H1 (cell line): Measurements from ENCODE around the gene TRAF4. TPM values are rescaled to one million over a fixed set of nuclear protein-coding genes. Genes with fewer than 3 reads are reported as not detected.
A peak's percentile ranks its signal among the peaks of the same experiment; 100 is the strongest.
"Not testable (repeated sequence)": the region's sequence is repeated elsewhere in the genome, so short reads cannot be mapped to it uniquely, and the experiment has no call there.

Experiments
- CTCF ChIA-PET: fragments of 300-600 bp; sonication (Branson Sonifier 250); formaldehyde crosslinking; loops from one replicate; lab custom pipeline; 2021; ENCODE audit not compliant: partially characterized antibody; lab: Charles Lee
- POLR2A ChIA-PET: fragments of 300-600 bp; sonication (Branson Sonifier 250); formaldehyde crosslinking; loops from one replicate; lab custom pipeline; 2021; ENCODE audit warnings: inconsistent platforms; ENCODE audit not compliant: partially characterized antibody; lab: Charles Lee
- DNase-seq, 2 experiments: peaks; one replicate each; pipeline versions ENCODE4 v3.0.0 to v3.0.0-alpha.2; 2010 to 2022; ENCODE audit warnings: low spot score in 2 of 2, low read depth in 1 of 2, mixed read lengths in 1 of 2
- FAIRE-seq: peaks from 2 replicates; lab custom pipeline; 2011; peaks lifted over from hg19 to GRCh38; lab: Jason Lieb, UNC
- H2AFZ ChIP-seq: 2 replicates; pipeline ENCODE4 v1.8.1; 2012; ENCODE audit warnings: low read length, inconsistent platforms
- H2AK5ac ChIP-seq: 2 replicates; pipeline ENCODE4 v1.6.1; 2013; ENCODE audit warnings: low read depth, low read length
- H2BK120ac ChIP-seq: replicated peaks from 2 replicates; pipeline ENCODE3; 2013; ENCODE audit warnings: low read depth, low read length, inconsistent platforms
- H2BK12ac ChIP-seq: 2 replicates; pipeline ENCODE4 v1.6.1; 2013; ENCODE audit warnings: low read depth, low read length
- H2BK15ac ChIP-seq: 2 replicates; pipeline ENCODE4 v1.6.1; 2013; ENCODE audit warnings: low read length
- H2BK20ac ChIP-seq: 2 replicates; pipeline ENCODE4 v1.6.1; 2013; ENCODE audit warnings: low read length
- H2BK5ac ChIP-seq: 2 replicates; pipeline ENCODE4 v1.6.1; 2013; ENCODE audit warnings: low read depth, low read length
- H3K14ac ChIP-seq: 2 replicates; pipeline ENCODE4 v1.6.1; 2013; ENCODE audit warnings: inconsistent platforms; ENCODE audit not compliant: insufficient read length
- H3K18ac ChIP-seq: 2 replicates; pipeline ENCODE4 v1.6.1; 2013; ENCODE audit warnings: low read length; ENCODE audit errors: extremely low read depth
- H3K23ac ChIP-seq: 2 replicates; pipeline ENCODE4 v1.6.1; 2013; ENCODE audit warnings: inconsistent platforms; ENCODE audit not compliant: insufficient read length
- H3K23me2 ChIP-seq: 2 replicates; pipeline ENCODE4 v1.6.1; 2013; ENCODE audit warnings: low read depth, low read length
- H3K27ac ChIP-seq: 2 replicates; pipeline ENCODE4 v1.6.1; 2011; ENCODE audit warnings: low read depth, low read length, inconsistent platforms
- H3K27me3 ChIP-seq, 4 experiments: replicated peaks in 1 of 4; 1 replicate in 1 of 4; 2 replicates in 3 of 4; pipeline versions ENCODE4 v1.6.1 to v1.8.1; 2011 to 2013; ENCODE audit warnings: low read length in 3 of 4, mild to moderate bottlenecking in 3 of 4, inconsistent platforms in 2 of 4, mixed read lengths in 2 of 4, moderate library complexity in 1 of 4; ENCODE audit not compliant: control insufficient read depth in 3 of 4, insufficient read depth in 3 of 4; ENCODE audit errors: extremely low read depth in 1 of 4
- H3K36me3 ChIP-seq, 4 experiments: 2 replicates each; pipeline versions ENCODE4 v1.6.1 to v1.8.1; 2011 to 2013; ENCODE audit warnings: mild to moderate bottlenecking in 4 of 4, low read length in 3 of 4, moderate library complexity in 2 of 4, control low read depth in 1 of 4, inconsistent platforms in 1 of 4; ENCODE audit not compliant: insufficient read depth in 4 of 4, control insufficient read depth in 2 of 4
- H3K4ac ChIP-seq: replicated peaks from 2 replicates; pipeline ENCODE3; 2013; ENCODE audit warnings: low read length, low read depth, mixed read lengths, inconsistent platforms; ENCODE audit not compliant: insufficient read length
- H3K4me1 ChIP-seq, 4 experiments: replicated peaks in 1 of 4; 1 replicate in 1 of 4; 2 replicates in 3 of 4; pipeline versions ENCODE4 v1.6.1 to v1.8.1; 2011 to 2013; ENCODE audit warnings: low read length in 3 of 4, inconsistent platforms in 2 of 4, mixed read lengths in 1 of 4; ENCODE audit not compliant: insufficient read depth in 4 of 4, control insufficient read depth in 3 of 4
- H3K4me2 ChIP-seq, 2 experiments: 2 replicates each; pipeline versions ENCODE4 v1.6.1 to v1.8.1; 2011 to 2013; ENCODE audit warnings: low read depth in 2 of 2, low read length in 2 of 2, control low read depth in 1 of 2, inconsistent platforms in 1 of 2, mild to moderate bottlenecking in 1 of 2; ENCODE audit not compliant: insufficient read depth in 1 of 2
- H3K4me3 ChIP-seq, 4 experiments: fragments of 200-600, 300-600 bp in 1 of 4; sonication (generic), shearing (Covaris generic), sonication (Bioruptor Twin) in 1 of 4; 2 replicates each; pipeline versions ENCODE4 v1.5.1 to v1.8.1; 2011 to 2016; ENCODE audit warnings: low read length in 4 of 4, low read depth in 3 of 4, control low read depth in 2 of 4, inconsistent platforms in 2 of 4, mild to moderate bottlenecking in 2 of 4, mixed read lengths in 1 of 4, moderate library complexity in 1 of 4; ENCODE audit not compliant: insufficient read depth in 2 of 4; ENCODE audit errors: extremely low read depth in 1 of 4
- H3K56ac ChIP-seq: replicated peaks from 2 replicates; pipeline ENCODE3; 2013; ENCODE audit warnings: low read depth, mild to moderate bottlenecking, mixed read lengths, low read length, inconsistent platforms; ENCODE audit not compliant: insufficient read length
- H3K79me1 ChIP-seq: 2 replicates; pipeline ENCODE4 v1.6.1; 2013; ENCODE audit warnings: low read depth, low read length, control low read depth
- H3K79me2 ChIP-seq, 2 experiments: 2 replicates each; pipeline versions ENCODE4 v1.6.1 to v1.8.1; 2012 to 2013; ENCODE audit warnings: low read length in 2 of 2, mild to moderate bottlenecking in 2 of 2, inconsistent platforms in 1 of 2; ENCODE audit not compliant: insufficient read depth in 2 of 2, control insufficient read depth in 1 of 2
- H3K9ac ChIP-seq, 4 experiments: replicated peaks in 1 of 4; 1 replicate in 1 of 4; 2 replicates in 3 of 4; pipeline versions ENCODE4 v1.6.1 to v1.8.1; 2011 to 2013; ENCODE audit warnings: low read depth in 3 of 4, low read length in 3 of 4, control low read depth in 2 of 4, mild to moderate bottlenecking in 2 of 4, moderate library complexity in 2 of 4, inconsistent platforms in 1 of 4; ENCODE audit errors: extremely low read depth in 1 of 4
- H3K9me3 ChIP-seq, 2 experiments: 2 replicates each; pipeline versions ENCODE4 v1.6.1 to v1.8.1; 2012 to 2013; ENCODE audit warnings: mild to moderate bottlenecking in 2 of 2, moderate library complexity in 2 of 2, control low read depth in 1 of 2, inconsistent platforms in 1 of 2, low read depth in 1 of 2, low read length in 1 of 2, mixed read lengths in 1 of 2; ENCODE audit not compliant: insufficient read depth in 2 of 2
- H4K20me1 ChIP-seq, 2 experiments: replicated peaks in 1 of 2; 2 replicates each; pipeline versions ENCODE3 to v1.8.1; 2011 to 2013; ENCODE audit warnings: inconsistent platforms in 2 of 2, low read length in 2 of 2, mild to moderate bottlenecking in 1 of 2; ENCODE audit not compliant: insufficient read depth in 2 of 2, control insufficient read depth in 1 of 2
- H4K5ac ChIP-seq: 2 replicates; pipeline ENCODE4 v1.6.1; 2013; ENCODE audit warnings: low read length, low read depth, mixed read lengths, inconsistent platforms; ENCODE audit not compliant: insufficient read length
- H4K8ac ChIP-seq: 2 replicates; pipeline ENCODE4 v1.8.0; 2013; ENCODE audit warnings: mild to moderate bottlenecking, moderate library complexity, low read length, inconsistent platforms; ENCODE audit not compliant: insufficient read depth; ENCODE audit errors: extremely low read depth
- H4K91ac ChIP-seq: replicated peaks from 2 replicates; pipeline ENCODE3; 2013; ENCODE audit warnings: low read length, mixed read lengths, inconsistent platforms; ENCODE audit not compliant: insufficient read length
- WGBS, 2 experiments: shearing (Covaris generic) in 1 of 2; methylation state at CpG; one replicate each; pipeline versions ENCODE4 v1.1.6 to v1.1.7; 2013 to 2015; ENCODE audit warnings: low lambda C conversion rate in 2 of 2, mixed read lengths in 2 of 2, inconsistent platforms in 1 of 2, low coverage in 1 of 2, missing lambda C conversion rate in 1 of 2; ENCODE audit not compliant: insufficient replicate concordance in 2 of 2, insufficient coverage in 1 of 2, insufficient read length in 1 of 2; ENCODE audit errors: extremely low coverage in 1 of 2, missing lambda C conversion rate in 1 of 2; 5-methylcytosine and 5-hydroxymethylcytosine counted together
- polyA plus RNA-seq, 7 experiments: library from polyadenylated mRNA; depleted of rRNA in 3 of 7; stranded (reverse) in 5 of 7; unstranded in 2 of 7; fragments of >200 nt in 5 of 7; fragments of 200-250 nt in 2 of 7; gene quantifications; 1 replicate in 5 of 7; 2 replicates in 1 of 7; 4 replicates in 1 of 7; pipeline versions ENCODE4 v1.2.1 to v1.2.3, GENCODE V29; 2011 to 2013; ENCODE audit warnings: missing spikeins in 2 of 7, mixed read lengths in 2 of 7
- total RNA-seq: library from RNA; stranded (reverse); fragmentation: NEBNext Ultra II Directional; extraction: Animal tissue kit (Norgen Biotek cat#: 25700); gene quantifications from 2 replicates; pipeline ENCODE4 v1.2.1, GENCODE V29; 2021

Gene TRAF4
- total and polyA plus RNA-seq, 2 of the 8 experiments (the other 6 are each of a cell fraction or from before 2014, with no cell fraction given): 167 to 170 TPM

GRCh38 chr17:28723836-28724499 is 19.8 kb upstream of the TRAF4 start:
- H4K91ac ChIP-seq, H3K4ac ChIP-seq, H3K18ac ChIP-seq, H3K23ac ChIP-seq, H3K14ac ChIP-seq, H2AFZ ChIP-seq, H4K8ac ChIP-seq, H2BK5ac ChIP-seq, H3K9me3 ChIP-seq, H3K56ac ChIP-seq, H3K27me3 ChIP-seq, H2BK120ac ChIP-seq, H3K79me1 ChIP-seq, FAIRE-seq, H2AK5ac ChIP-seq, DNase-seq, H2BK15ac ChIP-seq, H3K27ac ChIP-seq, H3K9ac ChIP-seq, H2BK20ac ChIP-seq, H2BK12ac ChIP-seq, H4K5ac ChIP-seq: not testable (repeated sequence)
- CTCF ChIA-PET: interaction anchor here (1.2 to 16.9 kb wide), 3 partner anchors 26 to 188 kb away, joined by 4 to 316 read pairs (median 4); no protein-coding TSS in a partner anchor
- Histone ChIP-seq H3K36me3 (peaks cover 19 to 49% (median 36%) of the 10 kb centered on the region in 4 experiments), H3K23me2 (peaks cover 24% of the 10 kb centered on the region), H3K4me1 (peaks cover 0 to 15% (median 6%) of the 10 kb centered on the region in 4 experiments; a peak in 6 of 7 replicates), H3K79me2 (peaks cover 5 to 37% of the 10 kb centered on the region in 2 experiments; a peak in 3 of 4 replicates), H3K4me2 (peak overlapping the region; percentile 85 to 95), H4K20me1 (peaks cover 6 to 19% of the 10 kb centered on the region in 2 experiments), H3K4me3 (peak overlapping the region in 2 of 4 experiments; percentile 57 to 81; a peak in 3 of 8 replicates)
- WGBS, 2 experiments: 83% methylated on average over 4 of the region's 4 CpGs; no CpG with 5 or more reads in 1 of the 2 experiments
- POLR2A ChIA-PET: interaction anchor here (0.7 to 17.6 kb wide), 18 partner anchors 10 to 407 kb away, joined by 3 to 813 read pairs (median 8); partner anchors contain the start of genes BLTP2, DHRS13, FAM222B and FLOT2
